HG03196 (cell line): ENCODE measurements around the gene ORM2.
"Not testable (repeated sequence)": the region's sequence is repeated elsewhere in the genome, so short reads cannot be mapped to it uniquely, and the experiment has no call there.

ENCODE experiments used
- ATAC-seq: cut with Tn5 transposase; IDR thresholded peaks from one replicate; pipeline ENCODE4 v1.9.1; 2021; ENCODE audit not compliant: unreplicated experiment

Gene ORM2

DNA sequence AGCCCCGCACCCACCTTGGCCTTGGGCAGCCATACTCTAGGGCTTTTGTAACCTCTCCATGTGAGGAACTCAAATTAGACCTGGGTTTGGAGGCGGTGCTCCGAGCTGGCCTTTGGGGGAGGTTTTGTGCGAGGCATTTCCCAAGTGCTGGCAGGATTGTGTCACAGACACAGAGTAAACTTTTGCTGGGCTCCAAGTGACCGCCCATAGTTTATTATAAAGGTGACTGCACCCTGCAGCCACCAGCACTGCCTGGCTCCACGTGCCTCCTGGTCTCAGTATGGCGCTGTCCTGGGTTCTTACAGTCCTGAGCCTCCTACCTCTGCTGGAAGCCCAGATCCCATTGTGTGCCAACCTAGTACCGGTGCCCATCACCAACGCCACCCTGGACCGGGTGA is at the start of gene ORM2:
Gene ORM2, plus strand, starts transcription at position 245 of the 398 bp plus-strand sequence. Its CDS starts 36 bp downstream, at position 281.
- ATAC-seq: not testable (repeated sequence)

DNA sequence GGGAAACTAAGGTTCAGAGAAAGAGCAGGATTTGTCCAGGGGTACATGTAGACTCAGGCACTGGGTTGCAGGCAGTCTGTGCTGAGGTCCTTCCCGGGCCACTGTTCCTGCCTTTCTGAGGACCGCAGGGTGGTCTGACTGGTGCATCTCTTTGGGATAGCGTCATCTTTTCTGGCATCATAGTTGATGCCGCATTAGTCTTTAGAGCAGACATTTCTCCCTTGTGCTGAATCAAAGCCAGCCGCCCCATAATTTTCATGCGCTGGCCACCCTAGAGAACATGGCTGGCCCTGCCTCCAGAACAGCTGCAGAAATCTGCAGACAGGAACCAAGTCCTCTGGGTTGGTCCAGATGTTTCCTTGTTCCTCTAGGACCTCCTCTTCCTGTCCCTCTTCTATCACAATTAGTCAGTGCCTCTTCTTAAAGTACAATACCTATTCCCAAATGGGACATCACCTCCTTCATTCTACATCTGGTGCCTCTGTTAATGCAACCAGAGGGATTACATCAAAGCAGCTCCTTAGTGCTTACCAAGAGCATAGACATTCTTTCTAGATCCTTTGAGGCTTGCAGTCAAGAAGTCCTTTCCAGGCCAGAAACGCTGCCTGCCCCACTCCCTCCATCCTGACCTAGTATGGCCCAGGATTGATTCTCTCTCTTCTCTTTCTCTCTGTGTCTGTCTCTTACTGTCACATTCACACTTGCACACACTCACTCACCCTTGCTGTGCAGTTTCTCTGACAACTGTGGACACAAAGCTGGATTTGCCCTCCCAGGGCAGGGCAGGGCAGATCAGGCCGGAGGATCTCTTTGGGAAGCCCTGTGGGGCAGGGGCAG is 48.8 kb upstream of the ORM2 start:
- ATAC-seq: no peak

DNA sequence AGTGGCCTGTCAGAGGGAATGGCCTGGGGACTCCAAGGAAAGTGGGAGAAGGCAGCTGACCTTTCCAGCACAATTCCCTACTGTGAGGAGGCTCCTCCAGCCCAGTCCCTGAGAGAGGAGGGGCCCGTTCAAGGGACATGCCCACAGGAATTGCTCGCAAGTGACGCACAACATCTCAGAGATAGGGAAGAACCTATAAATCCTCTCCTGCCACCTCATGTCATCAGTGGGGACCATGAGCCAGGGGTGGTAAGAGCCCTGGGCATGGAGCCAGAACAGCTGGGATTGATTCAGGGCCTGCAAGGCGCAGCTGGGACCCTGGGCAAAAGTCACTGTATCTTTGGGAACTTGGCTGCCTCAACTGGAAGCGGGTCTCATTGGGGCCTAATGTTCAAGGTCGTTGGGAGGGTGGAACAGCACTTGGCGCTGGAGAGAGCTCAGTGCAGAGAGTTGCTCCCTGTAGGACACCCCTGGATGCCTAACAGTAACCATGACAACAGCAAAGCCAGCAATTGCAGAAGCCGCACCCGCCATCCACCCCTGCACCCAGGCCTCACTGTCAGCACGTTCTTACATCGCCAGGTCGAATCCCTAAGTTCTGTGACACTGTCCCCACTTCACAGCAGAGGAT is 48.1 kb upstream of the ORM2 start:
- ATAC-seq: no peak

DNA sequence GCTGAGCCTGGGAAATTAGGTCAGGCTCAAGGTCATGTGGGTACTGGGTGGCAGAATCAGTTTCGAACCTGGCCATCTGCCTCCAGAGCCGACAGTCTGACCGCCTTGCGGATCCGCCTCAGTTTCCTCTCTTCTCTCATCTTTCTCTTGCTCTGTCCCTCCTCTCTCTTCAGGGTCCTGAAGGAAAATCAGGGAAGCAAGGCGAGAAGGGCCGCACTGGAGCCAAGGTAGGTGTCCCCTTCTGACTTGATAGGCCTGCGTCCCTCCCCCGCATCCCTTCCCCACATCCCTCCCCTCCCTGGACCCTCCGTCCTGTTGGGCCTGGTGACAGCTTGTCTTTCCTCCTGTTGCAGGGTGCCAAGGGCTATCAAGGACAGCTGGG is 47.6 kb upstream of the ORM2 start:
- ATAC-seq: no peak

DNA sequence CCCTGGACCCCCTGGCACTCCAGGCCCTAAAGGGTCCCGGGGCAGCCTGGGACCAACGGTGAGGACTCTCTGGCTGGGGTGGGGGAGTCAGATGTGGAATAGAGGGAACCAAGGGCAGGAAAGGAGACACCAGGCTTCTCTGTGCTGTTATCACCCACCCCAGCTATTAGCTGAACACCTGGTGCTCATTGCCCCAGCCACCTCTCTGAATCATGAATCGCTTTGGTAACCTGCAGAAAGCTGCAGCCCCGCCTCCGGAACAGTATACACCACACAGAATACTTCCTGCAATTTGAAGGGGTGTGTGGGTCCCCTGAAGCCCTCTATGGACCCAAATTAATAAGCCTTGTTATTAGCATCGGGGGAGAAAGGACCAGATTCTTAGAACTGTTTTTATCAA is 47.2 kb upstream of the ORM2 start:
- ATAC-seq: no peak

DNA sequence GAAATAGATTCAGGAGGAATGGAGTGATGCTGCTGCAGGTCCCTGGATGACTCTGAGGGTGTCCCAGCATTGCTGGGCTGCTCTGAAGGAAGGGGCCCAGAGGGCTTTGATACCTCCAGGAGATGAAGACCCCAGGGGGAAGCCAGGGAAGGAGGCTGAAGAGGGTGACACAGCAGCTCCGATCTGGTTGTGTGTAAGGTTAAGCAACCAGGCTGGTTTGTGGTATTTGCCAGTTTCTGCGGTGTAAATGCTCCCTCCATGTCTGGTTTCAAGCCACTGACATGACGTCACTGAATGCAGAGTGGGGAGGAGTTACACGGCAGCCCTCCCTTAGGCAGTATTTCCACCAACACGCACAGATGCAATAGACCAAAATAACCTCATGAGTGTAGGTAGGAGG is 46.7 kb upstream of the ORM2 start:
- no peak for ATAC-seq

DNA sequence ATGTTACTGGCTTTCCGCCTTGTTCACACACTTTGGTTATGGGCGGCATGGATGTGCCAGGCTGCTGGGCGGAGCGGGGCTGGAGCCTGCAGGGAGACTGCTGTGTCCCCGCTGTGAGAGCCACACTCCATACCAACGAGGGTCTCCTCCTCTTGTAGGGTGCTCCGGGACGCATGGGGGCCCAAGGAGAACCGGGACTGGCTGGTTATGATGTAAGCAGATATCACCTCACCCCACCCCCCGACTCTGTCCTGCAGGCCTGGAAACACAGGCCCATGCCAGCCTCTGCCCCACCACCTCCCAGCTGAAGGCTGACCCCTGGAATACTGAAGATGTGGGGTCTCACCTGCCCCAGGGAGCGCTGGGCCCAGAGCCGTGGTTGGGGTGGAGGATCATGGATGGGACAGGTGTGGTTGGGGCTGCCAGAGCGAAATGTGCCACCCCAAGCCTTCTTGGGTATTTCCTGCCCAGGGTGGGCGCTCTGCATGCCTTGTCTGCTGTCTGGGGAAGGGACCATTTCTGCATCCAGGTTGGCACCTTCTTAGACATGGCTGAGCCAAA is 46.0 kb upstream of the ORM2 start:
- no peak for ATAC-seq

DNA sequence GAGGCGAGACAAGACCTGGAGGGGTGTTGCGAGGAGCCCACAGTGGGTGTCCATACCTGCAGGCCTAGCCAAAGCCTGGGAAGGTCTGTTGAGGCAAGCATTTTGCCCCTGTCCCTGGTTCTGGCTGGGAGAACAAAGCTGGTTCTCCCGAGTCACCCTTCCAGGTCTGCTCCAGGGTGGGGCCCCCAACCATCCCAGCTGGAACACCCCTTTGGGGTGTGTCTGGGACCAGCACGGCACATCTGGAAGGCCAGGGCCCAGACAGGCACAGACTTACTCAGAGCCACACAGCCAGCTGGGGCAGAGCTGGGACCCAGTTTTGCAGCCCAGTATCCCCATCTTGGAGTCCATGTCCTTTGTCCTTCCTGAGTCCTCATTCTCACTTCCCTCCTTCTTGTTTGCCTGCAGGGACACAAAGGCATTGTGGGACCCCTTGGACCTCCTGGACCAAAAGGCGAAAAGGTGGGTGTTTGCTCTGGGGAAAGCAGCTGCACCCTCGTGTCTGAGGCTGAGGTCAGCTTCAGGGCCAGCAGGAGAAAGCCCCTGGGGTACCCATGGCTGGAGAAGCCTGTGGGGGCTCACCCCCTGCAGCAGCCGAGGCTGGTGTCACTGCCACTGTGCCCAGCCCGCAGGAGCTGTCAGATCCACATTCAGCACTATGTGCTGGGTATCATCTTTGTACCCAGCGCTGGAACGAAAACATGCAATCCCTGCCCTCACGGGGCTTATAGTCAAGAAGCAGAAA is 45.2 kb upstream of the ORM2 start:
- ATAC-seq: no peak

DNA sequence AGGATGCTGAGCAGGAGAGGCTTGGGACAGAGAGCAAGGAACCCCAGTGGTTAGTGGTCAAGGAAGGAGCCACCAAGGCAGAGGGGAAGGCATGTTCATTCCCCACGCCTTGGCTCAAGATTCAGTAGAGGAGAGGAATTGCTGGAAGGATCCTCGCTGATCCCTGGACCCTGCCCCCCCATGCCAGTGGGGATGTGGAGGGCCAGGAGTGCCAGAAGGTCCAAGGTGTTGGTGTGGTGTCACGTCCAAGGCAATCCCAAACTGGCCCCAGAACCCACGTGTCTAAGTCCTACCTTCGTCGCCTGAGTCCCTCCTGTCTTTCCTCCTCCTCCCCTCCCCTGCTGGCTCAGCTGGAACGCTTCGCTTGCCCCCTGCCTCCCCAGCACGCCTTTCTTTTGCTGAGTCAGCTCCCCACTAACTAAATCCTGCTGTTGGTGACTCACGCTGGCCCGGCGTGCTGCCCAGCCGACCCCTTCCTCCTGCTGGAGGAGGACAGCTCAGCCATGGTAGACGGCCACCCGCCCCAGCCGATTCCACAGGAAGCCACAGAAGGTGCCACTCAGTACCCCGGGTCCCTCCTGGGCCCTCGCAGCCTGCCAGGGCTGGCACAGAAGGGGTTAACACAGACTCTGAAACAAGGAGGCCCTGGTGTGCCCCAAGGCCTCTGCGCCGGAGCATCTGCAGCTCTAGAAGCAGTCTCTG is 44.4 kb upstream of the ORM2 start:
- no peak for ATAC-seq

DNA sequence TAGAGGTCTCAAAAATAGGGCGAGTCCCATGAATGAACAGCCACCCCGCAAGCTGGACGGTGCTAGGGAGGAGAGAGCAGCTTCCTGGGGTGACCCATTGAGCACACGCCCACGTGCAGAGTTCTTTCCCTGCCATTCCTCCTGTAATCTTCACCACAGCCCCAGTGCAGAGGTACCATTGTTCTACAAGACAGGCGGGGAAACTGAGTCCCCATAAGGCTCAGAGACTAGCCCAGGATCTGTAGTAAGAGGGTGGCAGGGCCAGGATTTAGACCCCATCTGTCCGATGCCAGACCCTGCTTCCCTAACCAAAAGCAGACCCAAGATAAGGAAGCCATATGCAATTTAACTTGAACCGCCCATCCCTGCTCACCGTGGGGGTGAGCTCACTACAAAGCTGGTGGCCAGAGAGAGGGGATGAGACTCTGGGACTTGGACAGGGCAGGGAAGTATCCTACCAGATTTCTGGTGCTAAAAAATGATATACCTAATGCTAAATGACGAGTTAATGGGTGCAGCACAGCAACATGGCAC is 43.5 kb upstream of the ORM2 start:
- no peak for ATAC-seq

DNA sequence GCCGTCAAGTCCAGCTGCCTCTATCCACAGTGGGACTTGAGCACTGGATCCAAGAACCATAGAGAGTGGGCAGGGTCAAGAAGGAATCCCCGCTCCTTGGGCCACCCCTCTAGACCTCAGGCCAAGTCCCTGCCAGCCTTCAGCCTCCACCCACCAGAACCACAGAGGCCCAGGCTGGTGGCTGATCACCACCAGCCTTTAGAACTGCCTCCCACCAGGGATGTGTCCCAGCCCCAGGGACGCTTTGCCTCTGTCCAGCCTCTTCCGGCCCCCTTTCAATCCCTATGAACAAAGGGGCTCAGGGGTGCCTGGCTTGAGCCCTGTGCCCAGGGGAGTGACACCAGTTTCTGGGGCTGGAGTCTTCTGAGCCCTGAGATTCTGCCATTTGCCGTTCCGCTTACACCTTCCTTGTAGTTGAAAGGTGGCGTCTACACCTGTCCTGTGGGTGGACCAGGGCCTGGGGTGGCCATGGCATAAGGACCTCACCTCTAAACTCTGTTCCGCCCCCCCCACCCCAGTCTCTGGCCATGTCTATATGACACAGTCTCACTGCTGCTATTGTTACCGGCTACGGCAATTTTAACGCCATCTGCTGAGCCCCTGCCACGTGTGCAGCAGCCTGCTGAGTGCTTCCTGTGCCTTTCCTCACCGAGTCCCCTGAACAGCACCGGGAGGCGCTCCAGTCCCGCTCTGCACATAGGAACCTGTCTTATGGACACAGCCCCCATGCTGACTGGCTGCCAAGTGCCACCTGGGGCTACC is 42.5 kb upstream of the ORM2 start:
- no peak for ATAC-seq

DNA sequence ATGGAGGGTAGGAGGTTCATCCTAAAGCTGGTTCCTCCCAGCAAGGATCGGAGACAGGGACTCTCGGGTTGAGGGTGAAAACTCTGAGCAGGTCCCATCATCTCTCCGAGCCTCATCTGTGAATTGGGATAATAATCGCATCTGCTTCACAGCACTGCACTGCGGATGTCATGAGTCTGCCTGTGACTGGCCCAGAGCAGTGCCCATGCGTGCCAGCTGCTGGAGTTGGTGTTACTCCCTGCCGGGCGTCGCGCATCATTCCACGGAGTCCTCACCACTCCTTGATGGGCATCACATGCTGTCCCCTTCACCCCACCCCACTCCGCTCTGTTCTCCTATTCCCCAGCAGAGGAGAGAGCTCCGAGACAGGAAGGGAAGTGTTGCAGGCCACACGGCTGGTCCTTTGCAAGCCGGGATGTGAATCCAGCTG is 41.9 kb upstream of the ORM2 start:
- no peak for ATAC-seq

DNA sequence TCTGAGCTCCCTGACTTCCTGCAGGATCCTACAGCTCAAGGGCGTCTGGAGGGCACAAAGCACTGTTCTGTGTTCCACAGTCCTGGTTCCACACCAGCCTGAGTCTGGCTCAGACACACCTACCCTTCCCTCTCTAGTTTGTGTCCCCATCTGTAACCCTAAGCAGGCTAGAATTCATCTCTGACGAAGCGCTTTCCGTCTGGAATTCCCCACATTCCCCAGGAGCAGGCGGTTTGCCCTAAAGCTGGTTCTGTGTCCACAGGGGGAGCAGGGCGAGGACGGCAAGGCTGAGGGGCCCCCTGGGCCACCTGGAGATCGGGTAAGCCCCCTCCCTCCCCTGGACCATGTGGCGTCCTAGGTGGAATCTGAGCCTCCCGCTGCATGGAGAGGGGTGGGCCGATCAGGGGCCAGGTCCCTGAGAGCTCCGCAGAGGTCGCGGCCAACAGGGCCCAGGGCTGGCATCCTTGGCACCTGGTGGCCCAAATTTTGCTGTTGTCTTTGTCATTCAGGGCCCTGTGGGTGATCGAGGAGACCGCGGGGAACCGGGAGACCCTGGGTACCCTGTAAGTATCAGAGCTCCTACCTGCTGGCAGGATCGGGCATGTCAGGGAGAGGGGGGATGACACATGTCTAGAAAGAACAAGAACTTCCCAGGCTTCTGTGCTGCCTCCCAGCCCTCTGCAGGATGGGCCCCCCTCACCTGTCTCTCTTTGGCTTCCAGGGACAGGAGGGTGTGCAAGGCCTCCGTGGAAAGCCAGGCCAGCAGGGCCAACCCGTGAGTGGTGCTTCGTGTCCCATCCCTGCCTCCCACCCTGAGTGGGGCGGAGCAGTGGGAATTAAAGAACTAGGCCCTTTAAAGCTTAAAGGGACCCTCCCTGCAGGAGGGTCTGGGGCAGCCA is 41.2 kb upstream of the ORM2 start:
- ATAC-seq: no peak

DNA sequence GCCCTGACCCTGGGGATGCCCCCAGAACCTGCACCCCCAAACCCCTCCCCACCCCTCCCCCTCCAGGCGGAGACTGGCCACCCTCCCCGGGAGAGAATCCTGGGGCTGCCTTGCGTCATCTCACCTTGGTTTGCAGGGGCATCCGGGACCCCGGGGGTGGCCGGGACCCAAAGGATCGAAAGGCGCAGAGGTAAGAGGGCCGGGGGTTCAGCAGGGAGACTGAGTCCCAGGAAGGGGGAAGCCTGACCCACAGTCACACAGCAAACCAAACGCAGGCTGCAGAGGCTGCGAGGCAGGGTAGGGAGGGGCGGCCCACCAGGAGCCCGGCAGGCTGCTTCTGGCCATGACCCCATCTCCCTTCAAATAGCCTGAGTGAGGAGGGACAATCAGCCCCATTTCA is 40.6 kb upstream of the ORM2 start:
- no peak for ATAC-seq

DNA sequence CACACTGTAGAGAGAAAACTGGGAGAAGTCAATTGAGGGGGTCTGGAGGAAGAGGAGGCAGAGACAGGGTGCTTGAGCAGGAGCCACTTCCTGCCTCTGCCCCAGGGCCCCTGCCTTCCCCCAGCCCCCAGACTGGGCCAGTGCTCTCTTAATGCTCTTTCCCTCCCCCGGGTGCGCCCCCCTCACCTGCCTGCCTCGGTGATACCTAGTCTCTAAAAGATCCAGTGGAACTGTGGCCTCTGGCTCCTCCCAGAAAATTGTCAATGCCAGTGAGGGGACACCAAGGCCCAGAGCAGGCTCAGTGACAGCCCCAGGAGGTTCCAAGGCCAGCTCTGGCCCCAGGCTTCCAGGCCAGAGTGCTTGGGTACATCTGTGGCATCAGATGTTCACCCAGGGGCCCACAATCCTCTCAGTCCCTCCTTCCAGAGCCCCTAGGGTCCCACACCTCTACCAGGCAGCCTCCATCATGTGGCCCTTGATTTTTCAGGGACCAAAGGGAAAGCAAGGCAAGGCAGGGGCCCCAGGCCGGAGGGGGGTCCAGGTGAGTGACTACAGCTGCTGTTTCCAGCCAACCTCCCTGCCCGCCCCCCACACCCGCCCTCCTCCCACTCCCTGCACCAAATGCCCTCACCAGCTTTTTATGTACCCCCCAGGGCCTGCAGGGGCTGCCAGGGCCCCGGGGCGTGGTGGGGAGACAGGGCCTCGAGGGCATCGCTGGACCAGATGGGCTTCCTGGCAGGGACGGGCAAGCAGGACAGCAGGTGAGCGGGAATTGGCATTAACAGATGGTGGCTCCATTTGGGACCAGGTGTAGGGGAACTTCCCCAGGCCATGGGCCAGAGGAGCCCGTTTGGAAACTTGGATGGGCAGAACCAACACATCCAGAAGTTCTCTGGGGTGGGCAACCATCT is 39.8 kb upstream of the ORM2 start:
- no peak for ATAC-seq

DNA sequence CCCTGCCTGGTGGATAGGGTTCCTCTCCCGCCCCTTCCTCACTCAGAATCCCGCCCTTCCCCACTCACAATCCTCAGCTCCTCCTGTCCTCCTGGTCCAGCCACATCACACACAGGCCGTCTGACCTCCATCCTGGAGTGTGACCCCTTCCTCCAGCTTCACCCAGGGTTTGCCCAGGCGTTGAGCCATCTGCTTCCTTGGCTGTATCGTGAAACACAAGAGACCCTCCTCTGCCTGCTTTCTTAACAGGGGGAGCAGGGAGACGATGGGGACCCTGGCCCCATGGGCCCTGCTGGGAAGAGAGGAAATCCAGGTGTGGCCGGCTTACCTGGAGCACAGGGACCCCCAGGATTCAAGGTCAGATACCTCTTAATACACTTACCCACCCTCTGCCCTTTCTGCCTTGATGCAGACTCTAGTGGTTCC is 39.1 kb upstream of the ORM2 start:
- ATAC-seq: no peak

DNA sequence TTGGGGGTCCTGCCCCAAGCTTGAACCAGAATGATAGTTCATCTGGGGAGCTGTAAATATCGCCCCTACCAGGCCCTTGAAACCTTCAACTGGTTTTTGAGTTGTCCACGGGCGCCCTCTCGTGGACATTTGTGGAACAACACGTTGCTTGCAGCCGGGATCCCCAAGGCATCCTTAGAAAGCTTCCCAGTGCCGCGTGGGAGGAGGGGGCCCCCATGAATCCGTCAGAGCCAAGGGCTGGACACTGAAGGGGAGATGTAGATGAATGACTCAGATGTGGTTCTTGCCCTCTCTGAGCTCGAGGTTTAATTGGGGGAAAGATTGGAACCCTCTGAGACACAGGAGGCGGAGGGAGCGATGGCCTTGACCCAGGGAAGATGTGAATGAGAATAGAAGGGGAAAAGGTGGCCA is 38.6 kb upstream of the ORM2 start:
- no peak for ATAC-seq
